ACC112 (cell line): ENCODE data around the gene PCOLCE2.

Source experiments
- H2AFZ ChIP-seq: fragments of 200-600 bp; sonication (generic); one replicate; pipeline ENCODE4 v1.6.0; 2017; ENCODE audit warnings: antibody characterized with exemption, low read length; ENCODE audit not compliant: unreplicated experiment
- H3K27ac ChIP-seq: fragments of 200-600 bp; sonication (generic); 2 replicates; pipeline ENCODE4 v1.5.1; 2014; ENCODE audit warnings: low read depth, mild to moderate bottlenecking, antibody characterized with exemption, low read length, moderate library complexity
- H3K27me3 ChIP-seq: fragments of 200-600 bp; sonication (generic); 2 replicates; pipeline ENCODE4 v1.6.1; 2014; ENCODE audit warnings: mild to moderate bottlenecking, antibody characterized with exemption, low read length, moderate library complexity, mixed read lengths; ENCODE audit not compliant: insufficient read depth
- H3K36me3 ChIP-seq: fragments of 200-600 bp; sonication (generic); 2 replicates; pipeline ENCODE4 v1.6.1; 2016; ENCODE audit warnings: mild to moderate bottlenecking, antibody characterized with exemption, low read length, moderate library complexity, mixed read lengths; ENCODE audit not compliant: insufficient read depth
- H3K4me1 ChIP-seq: fragments of 200-600 bp; sonication (generic); one replicate; pipeline ENCODE4 v1.6.1; 2016; ENCODE audit warnings: low read length, mixed read lengths; ENCODE audit not compliant: insufficient read depth, unreplicated experiment, control insufficient read depth
- H3K4me3 ChIP-seq: fragments of 200-600 bp; sonication (generic); 2 replicates; pipeline ENCODE4 v1.5.1; 2014; ENCODE audit warnings: mild to moderate bottlenecking, low read depth, low read length
- H3K79me2 ChIP-seq: fragments of 200-600 bp; sonication (generic); one replicate; pipeline ENCODE4 v1.6.0; 2016; ENCODE audit warnings: low read length; ENCODE audit not compliant: control insufficient read depth, unreplicated experiment, insufficient read depth

PCOLCE2 gene

DNA sequence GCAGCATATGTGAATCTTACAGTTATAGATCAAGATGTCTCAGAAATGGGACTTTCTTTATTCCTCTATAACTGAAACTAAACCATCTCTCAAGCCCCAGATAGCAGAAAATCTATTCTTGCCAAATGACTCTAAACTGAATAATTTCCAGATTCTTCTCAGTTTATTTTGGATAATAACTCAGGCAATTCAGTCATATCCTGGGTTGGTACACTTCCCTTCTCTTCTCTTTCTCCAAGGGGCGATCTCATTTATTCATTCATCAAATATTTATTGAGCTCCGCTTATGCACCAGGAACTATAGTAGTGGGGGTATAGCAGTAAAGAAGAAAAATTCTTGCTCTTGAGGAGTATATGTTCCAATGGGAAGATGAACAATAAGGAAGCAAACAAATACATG lies 13.5 kb upstream of the PCOLCE2 start:
- peak overlapping the region; percentile 42 for H2AFZ ChIP-seq

GRCh38 chr3:142898346-142899213 lies 9.7 kb upstream of the PCOLCE2 start:
- Histone ChIP-seq H3K4me1 (peaks cover 28% of the 10 kb centered on the region), H2AFZ (no peak overlapping the region), H3K79me2 (no peaks in the 10 kb centered on the region), H3K27me3 (no peaks in the 10 kb centered on the region), H3K27ac (no peak overlapping the region), H3K36me3 (no peaks in the 10 kb centered on the region), H3K4me3 (no peak overlapping the region)

More for the DNA sequence above, 13.5 kb upstream of the PCOLCE2 start:
- Histone ChIP-seq H3K79me2 (no peaks in the 10 kb centered on the region), H3K27me3 (no peaks in the 10 kb centered on the region), H3K27ac (peak overlapping the region; percentile 12; the same call in 1 of the 2 replicates), H3K4me1 (peaks cover 29% of the 10 kb centered on the region), H3K36me3 (no peaks in the 10 kb centered on the region), H3K4me3 (peak overlapping the region; percentile 16; the same call in 1 of the 2 replicates)

DNA sequence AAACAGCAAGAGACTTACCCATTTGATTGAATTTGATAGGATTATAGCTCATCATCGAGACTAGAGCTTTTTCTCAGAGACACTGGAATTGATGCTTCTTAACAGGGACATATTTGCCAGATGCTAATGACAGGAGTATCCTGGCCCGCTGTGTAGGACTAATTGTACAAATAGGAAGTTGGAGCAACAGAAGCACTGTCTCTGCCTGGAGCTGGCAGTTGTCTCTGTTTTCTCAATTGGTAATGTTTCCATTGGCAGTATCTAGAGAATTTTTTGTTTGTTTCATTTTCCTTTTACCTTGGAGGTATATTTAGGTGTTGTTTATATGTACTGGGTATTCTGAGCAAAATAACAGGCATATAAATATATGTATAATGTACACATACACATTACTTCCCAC lies 8.9 kb upstream of the PCOLCE2 start:
- H3K4me1 ChIP-seq, result peaks cover 27% of the 10 kb centered on the region
- no peak overlapping the region for H3K27ac ChIP-seq
- no peaks in the 10 kb centered on the region for H3K79me2 ChIP-seq
- no peak overlapping the region for H3K4me3 ChIP-seq
- peak overlapping the region; percentile 20 for H2AFZ ChIP-seq
- H3K36me3 ChIP-seq, result no peaks in the 10 kb centered on the region
- no peaks in the 10 kb centered on the region for H3K27me3 ChIP-seq

DNA sequence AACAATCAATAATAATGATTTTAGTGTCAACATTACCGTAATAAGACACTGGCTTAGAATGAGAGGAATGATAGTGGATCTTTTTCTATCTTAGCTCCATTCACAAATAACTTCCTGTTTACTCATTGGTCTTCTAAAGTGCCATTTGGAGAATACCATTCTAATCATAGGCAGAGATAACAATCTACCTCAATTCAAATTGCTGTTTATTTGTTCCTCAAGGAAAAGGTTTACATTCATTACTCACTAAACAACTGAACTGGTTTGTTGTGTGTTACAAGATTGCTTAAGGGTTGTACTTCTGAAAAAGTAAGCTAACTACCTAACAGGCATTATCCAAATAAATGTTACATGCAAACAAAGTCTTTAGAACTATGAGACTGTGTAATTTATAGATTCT lies 8.1 kb upstream of the PCOLCE2 start:
- no peaks in the 10 kb centered on the region for H3K79me2 ChIP-seq
- peak overlapping the region; percentile 50; the same call in 1 of the 2 replicates for H3K27ac ChIP-seq
- H3K4me3 ChIP-seq, result no peak overlapping the region
- peaks cover 20% of the 10 kb centered on the region for H3K4me1 ChIP-seq
- H2AFZ ChIP-seq, result no peak overlapping the region
- H3K36me3 ChIP-seq, result no peaks in the 10 kb centered on the region
- H3K27me3 ChIP-seq, result no peaks in the 10 kb centered on the region

GRCh38 chr3:142896201-142896755 lies 7.4 kb upstream of the PCOLCE2 start:
- peak overlapping the region; percentile 50 for H3K27ac ChIP-seq
- H3K4me1 ChIP-seq, result peaks cover 20% of the 10 kb centered on the region
- H2AFZ ChIP-seq, result no peak overlapping the region
- H3K79me2 ChIP-seq, result no peaks in the 10 kb centered on the region
- H3K27me3 ChIP-seq, result no peaks in the 10 kb centered on the region
- no peaks in the 10 kb centered on the region for H3K36me3 ChIP-seq
- no peak overlapping the region for H3K4me3 ChIP-seq

GRCh38 chr3:142894493-142894892 lies 5.6 kb upstream of the PCOLCE2 start:
- peaks cover 16% of the 10 kb centered on the region for H3K4me1 ChIP-seq

DNA sequence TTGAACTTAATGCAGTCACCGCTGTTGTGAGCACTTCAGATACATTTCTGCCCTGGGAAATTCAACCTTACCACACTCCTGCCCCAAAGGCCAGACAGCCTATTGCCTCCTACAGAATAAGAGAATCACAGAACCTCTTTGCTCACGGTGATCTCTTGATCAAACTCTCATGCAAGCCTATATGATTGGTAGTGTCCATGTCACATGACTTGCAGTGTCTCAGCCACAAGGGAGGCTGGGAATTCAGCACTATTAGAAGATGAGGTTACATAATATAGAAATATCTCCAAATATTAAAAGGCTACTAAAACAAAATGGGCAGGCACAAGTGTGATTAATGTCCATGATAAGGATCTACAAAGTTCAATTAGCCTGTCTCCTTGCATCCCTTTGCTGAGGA lies 3.8 kb upstream of the PCOLCE2 start:
- H3K27ac ChIP-seq, result no peak overlapping the region

More at GRCh38 chr3:142894493-142894892, 5.6 kb upstream of the PCOLCE2 start:
- Histone ChIP-seq H2AFZ (no peak overlapping the region), H3K79me2 (no peaks in the 10 kb centered on the region), H3K4me3 (no peak overlapping the region), H3K27me3 (no peaks in the 10 kb centered on the region), H3K27ac (no peak overlapping the region), H3K36me3 (no peaks in the 10 kb centered on the region)

DNA sequence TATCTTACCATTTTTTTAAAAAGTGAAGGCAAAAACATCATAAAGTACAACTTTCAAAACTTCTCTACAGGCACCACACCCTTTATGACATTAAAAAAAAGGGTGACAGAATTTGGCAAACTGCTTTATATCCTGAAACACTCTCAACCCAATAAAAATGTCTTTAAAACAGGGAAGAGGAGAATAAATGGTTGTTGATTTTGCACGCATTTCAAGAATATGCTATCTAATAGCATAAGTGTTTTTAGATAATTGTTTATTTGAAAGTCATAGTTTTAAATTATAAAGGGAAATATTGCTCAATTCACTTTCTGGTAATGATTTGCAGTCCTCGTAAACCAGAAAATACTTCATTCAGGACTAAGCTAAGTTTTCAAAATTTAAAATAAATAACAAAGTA lies 1.7 kb upstream of the PCOLCE2 start:
- Histone ChIP-seq H3K36me3 (no peaks in the 10 kb centered on the region; the same call in 1 of the 2 replicates), H2AFZ (no peak overlapping the region), H3K79me2 (peaks cover 10% of the 10 kb centered on the region)

More for the DNA sequence above, 3.8 kb upstream of the PCOLCE2 start:
- no peak overlapping the region for H3K4me3 ChIP-seq
- H2AFZ ChIP-seq, result no peak overlapping the region
- no peaks in the 10 kb centered on the region for H3K36me3 ChIP-seq
- no peaks in the 10 kb centered on the region for H3K79me2 ChIP-seq
- peaks cover 14% of the 10 kb centered on the region for H3K4me1 ChIP-seq
- no peaks in the 10 kb centered on the region for H3K27me3 ChIP-seq

DNA sequence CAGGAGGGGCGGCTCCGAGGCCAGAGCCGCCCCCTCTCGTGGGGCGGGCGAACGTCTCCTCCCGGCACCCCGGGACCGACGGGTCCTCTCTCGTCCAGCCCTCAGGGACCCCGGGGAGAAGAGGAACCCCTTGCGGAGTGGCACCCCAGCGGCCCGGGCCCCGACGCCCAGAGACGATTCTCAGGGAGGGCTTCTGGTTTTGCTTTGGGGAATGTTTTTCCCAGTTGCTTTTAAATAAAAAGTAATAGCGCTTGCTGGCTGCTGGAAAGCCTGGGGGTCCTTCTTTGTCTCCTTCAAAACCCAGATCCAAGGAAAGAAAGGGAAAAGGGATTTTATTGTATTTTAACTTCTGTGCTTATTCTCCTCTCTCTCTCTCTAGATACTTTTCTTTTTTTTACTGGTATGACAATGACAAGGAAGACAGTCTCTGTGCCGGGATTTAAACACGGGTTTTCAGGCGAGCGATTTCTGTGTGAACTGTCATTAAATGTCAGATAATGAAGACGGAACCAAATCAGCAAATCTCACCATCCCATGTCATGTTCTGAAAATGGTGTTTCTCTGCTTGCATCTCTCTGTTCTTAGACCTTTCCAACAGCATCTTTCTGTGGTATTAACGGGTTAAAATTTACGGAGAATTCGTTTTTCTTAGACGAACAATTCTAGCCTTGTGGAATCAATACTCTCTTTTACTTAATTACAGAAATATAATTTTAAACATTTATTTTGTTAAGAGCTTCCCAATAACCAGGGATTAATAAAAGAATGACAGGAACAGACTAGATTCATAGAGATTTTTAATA lies 530 bp upstream of the PCOLCE2 start:
- H3K36me3 ChIP-seq, result no peaks in the 10 kb centered on the region; the same call in 1 of the 2 replicates
- no peak overlapping the region for H3K27ac ChIP-seq
- H3K27me3 ChIP-seq, result no peaks in the 10 kb centered on the region
- peak overlapping the region; percentile 88 for H2AFZ ChIP-seq
- peak overlapping the region; percentile 87 for H3K4me3 ChIP-seq
- peaks cover 15% of the 10 kb centered on the region for H3K79me2 ChIP-seq
- peaks cover 13% of the 10 kb centered on the region for H3K4me1 ChIP-seq

More for the DNA sequence above, 1.7 kb upstream of the PCOLCE2 start:
- peaks cover 13% of the 10 kb centered on the region for H3K4me1 ChIP-seq
- no peak overlapping the region for H3K27ac ChIP-seq
- no peak overlapping the region for H3K4me3 ChIP-seq
- H3K27me3 ChIP-seq, result no peaks in the 10 kb centered on the region

DNA sequence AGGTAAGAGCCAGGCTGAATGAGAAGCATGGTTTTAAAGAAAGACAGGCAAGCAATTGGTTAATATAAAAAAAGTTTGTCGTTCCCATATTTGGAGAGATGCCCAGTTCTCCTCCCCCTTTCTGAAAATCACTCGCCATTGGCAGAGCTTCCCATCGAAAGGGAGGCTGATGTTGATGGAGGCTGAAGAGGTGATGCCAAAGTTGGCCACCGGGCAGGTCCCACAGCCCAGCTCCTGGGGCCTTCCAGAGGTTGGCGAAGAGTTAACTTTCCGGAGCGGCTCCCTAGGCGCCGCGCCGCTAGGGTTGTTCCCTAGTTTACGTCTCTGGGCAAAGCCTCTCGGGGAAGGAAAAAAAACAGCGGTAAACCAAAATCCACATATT lies 793 bp downstream of the PCOLCE2 start:
- peaks cover 13% of the 10 kb centered on the region for H3K4me1 ChIP-seq
- peak overlapping the region; percentile 87 for H3K4me3 ChIP-seq
- peaks cover 15% of the 10 kb centered on the region for H3K79me2 ChIP-seq
- H3K27ac ChIP-seq, result 0 out of 2 replicates have a peak overlapping the region, but pooled peaks have one; percentile 1
- peak overlapping the region; percentile 88 for H2AFZ ChIP-seq
- H3K36me3 ChIP-seq, result no peaks in the 10 kb centered on the region; the same call in 1 of the 2 replicates
- no peaks in the 10 kb centered on the region for H3K27me3 ChIP-seq
